NB4 (cell line): ENCODE results near the gene SAMD13.

Source experiments
- CTCF ChIP-seq: IDR thresholded peaks from one replicate; pipeline ENCODE4 v1.5.1; 2012; ENCODE audit warnings: low read depth, low read length
- POLR2A ChIP-seq: IDR thresholded peaks from 2 replicates; pipeline ENCODE4 v1.6.1; 2011; ENCODE audit warnings: mild to moderate bottlenecking; ENCODE audit not compliant: insufficient read length; ENCODE audit errors: extremely low read depth
- TF ChIP-seq, protein P1 (sequence below): IDR thresholded peaks from 2 replicates; pipeline ENCODE4 v1.6.1; 2011; ENCODE audit warnings: low read depth, low read length

- TF ChIP-seq CTCF, result no peak
- TF ChIP-seq, protein P1, sequence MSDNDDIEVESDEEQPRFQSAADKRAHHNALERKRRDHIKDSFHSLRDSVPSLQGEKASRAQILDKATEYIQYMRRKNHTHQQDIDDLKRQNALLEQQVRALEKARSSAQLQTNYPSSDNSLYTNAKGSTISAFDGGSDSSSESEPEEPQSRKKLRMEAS, result no peak
- no peak for TF ChIP-seq POLR2A
Observed at GRCh38 chr1:84257617-84258016, 43.9 kb upstream of the SAMD13 start.
